Naive B cell (primary cell): ENCODE results near the gene LIN37. TPM values are rescaled to one million over a fixed set of nuclear protein-coding genes. Genes with fewer than 3 reads are reported as not detected.
A peak's percentile ranks its signal among the peaks of the same experiment; 100 is the strongest.
"Not testable (repeated sequence)": the region's sequence is repeated elsewhere in the genome, so short reads cannot be mapped to it uniquely, and the experiment has no call there.

Experiments used
- ATAC-seq, 2 donors: fragments of 150-1000 bp; cut with Tn5 transposase; 2 replicates each; pipeline ENCODE4 v1.10.0; 2021; ENCODE audit warnings: low read depth in 2 of 2, mild to moderate bottlenecking in 2 of 2, moderate library complexity in 2 of 2
- DNase-seq: peaks from one replicate; pipeline ENCODE4 v3.0.0; 2022
- H3K27ac Mint-ChIP-seq, 6 donors: one replicate each; pipeline ENCODE4 v1.8.0; 2020 to 2022; ENCODE audit warnings: mild to moderate bottlenecking in 6 of 6, mixed read lengths in 6 of 6, moderate library complexity in 5 of 6, inconsistent platforms in 2 of 6
- H3K27me3 Mint-ChIP-seq, 3 donors: one replicate each; pipeline ENCODE4 v1.8.0; 2021 to 2022; ENCODE audit warnings: mixed read lengths in 3 of 3, mild to moderate bottlenecking in 1 of 3
- H3K36me3 Mint-ChIP-seq, 2 donors: one replicate each; pipeline ENCODE4 v1.8.0; 2020 to 2022; ENCODE audit warnings: mixed read lengths in 2 of 2, inconsistent platforms in 1 of 2, mild to moderate bottlenecking in 1 of 2
- H3K4me1 Mint-ChIP-seq, 3 donors: one replicate each; pipeline ENCODE4 v1.8.0; 2020 to 2022; ENCODE audit warnings: mixed read lengths in 3 of 3, inconsistent platforms in 1 of 3, mild to moderate bottlenecking in 1 of 3, moderate library complexity in 1 of 3
- H3K4me3 Mint-ChIP-seq, 8 donors: one replicate each; pipeline ENCODE4 v1.8.0; 2020 to 2022; ENCODE audit warnings: mild to moderate bottlenecking in 8 of 8, mixed read lengths in 8 of 8, moderate library complexity in 8 of 8, inconsistent platforms in 2 of 8
- H3K9me3 Mint-ChIP-seq, 7 donors: one replicate each; pipeline ENCODE4 v1.8.0; 2020 to 2022; ENCODE audit warnings: mixed read lengths in 7 of 7, mild to moderate bottlenecking in 5 of 7, inconsistent platforms in 2 of 7, moderate library complexity in 1 of 7
- polyA plus RNA-seq, 6 donors: library from polyadenylated mRNA; unstranded; fragments of 300-500 nt; fragmentation: Illumina TruSeq; gene quantifications; one replicate each; pipeline ENCODE4 v1.2.3, GENCODE V29; 2021; ENCODE audit warnings: low read depth in 6 of 6

The LIN37 gene
- polyA plus RNA-seq, 6 donors from 2014 or later: 8.1 to 17.9 (median 11.1) TPM

DNA sequence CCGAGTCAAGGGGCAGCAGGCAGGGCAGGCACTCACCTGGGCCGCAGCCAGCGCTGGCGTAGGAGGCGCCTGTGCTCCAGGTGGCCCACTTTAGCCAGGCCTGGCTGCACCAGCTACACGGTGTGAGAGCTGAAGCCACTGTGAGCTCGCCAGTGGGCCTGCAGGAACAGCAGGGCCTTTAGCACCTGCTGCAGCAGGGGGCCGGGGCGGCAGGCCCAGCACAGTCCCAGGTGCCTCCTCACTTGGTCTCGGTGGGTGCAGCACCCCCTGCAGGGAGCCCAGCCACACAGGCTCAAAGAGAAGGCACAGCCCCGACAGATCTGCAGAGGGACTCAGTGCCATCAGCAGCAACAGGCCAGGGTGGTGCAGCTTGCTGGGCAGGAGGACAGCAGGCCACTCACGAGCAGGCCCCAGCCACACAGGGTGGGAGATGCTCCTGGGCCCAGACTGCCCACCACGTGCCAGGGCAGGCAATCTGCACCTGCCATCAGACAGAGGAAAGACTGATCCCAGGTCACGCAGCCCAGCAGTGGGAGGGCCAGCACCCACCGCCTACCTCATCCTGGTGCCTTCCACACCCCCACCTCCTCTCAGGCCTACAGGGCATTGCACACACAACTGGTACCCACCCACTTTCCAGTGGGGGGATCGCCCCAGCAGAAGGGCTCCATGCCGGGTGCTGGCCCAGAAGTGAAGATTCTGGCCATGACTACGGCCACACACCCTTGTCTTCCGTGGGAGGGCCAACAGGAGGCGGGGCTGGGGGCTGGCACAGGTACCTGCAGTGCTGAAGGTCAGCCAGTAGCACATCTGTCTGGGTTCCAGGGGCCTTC, 42.8 kb downstream of the LIN37 start:
- H3K27ac Mint-ChIP-seq: no peak overlapping the region
- DNase-seq: no peak

DNA sequence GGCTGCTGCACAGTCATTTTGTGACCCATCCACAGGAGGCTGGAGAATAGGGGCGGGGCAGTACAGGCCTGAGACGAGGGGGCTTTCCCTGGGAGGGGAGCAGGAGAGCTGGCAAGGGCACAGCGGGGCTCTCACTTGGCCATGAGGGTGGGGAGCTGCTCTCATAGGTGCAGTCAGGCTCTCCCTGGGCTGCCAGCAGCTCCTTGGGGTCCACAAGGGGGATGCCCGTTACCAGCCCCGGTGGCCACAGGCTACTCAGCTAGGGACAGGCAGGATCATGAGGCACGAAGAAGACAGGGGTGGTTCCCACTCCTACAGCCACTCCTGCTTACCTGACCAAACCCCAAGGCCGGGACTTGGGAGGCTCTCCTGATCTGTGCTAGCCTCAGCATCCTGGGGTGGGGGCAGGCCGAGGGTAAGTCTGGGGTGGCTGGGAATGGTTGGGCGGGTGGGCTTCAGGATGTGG, 43.5 kb downstream of the LIN37 start:
- peaks cover 2 to 3% (median 2%) of the 10 kb centered on the region in 3 donors for H3K4me1 Mint-ChIP-seq
- no peak overlapping the region for H3K27ac Mint-ChIP-seq
- no peak for ATAC-seq
- no peak for DNase-seq
- H3K9me3 Mint-ChIP-seq: no peaks in the 10 kb centered on the region
- no peak overlapping the region for H3K4me3 Mint-ChIP-seq
- peaks cover 9 to 23% (median 18%) of the 10 kb centered on the region in 3 donors for H3K27me3 Mint-ChIP-seq
- no peaks in the 10 kb centered on the region for H3K36me3 Mint-ChIP-seq

More for the DNA sequence above, 42.8 kb downstream of the LIN37 start:
- Mint-ChIP-seq H3K4me1 (peaks cover 0 to 2% (median 0%) of the 10 kb centered on the region in 3 donors), H3K4me3 (no peak overlapping the region), H3K36me3 (no peaks in the 10 kb centered on the region), H3K9me3 (no peaks in the 10 kb centered on the region), H3K27me3 (peaks cover 5 to 16% (median 12%) of the 10 kb centered on the region in 3 donors)
- peak in 1 of 2 donors; percentile 33 for ATAC-seq

DNA sequence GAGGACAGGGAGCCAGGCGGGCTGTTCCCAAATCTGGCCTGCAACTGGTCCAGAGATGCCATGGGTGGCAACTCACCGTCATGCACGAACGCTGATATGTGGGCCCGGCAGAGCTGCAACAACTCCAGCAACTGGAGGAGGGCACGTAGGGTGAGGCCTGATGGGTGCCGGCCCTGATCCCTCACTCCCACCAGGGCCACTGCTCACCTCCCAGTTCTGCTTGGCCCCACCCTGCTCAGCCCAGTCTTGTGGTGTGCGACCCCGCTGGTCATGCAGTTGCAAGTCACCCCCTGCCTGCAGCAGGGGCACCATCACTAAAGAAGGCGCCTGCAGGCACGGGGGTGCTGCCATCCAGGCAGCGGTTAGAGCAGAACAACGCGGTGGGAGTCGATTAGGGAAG, 43.9 kb downstream of the LIN37 start:
- no peaks in the 10 kb centered on the region for H3K36me3 Mint-ChIP-seq
- DNase-seq (no peak), ATAC-seq (no peak)
- no peak overlapping the region for H3K4me3 Mint-ChIP-seq
- H3K9me3 Mint-ChIP-seq: no peaks in the 10 kb centered on the region
- no peak overlapping the region for H3K27ac Mint-ChIP-seq
- H3K27me3 Mint-ChIP-seq: peaks cover 14 to 27% (median 23%) of the 10 kb centered on the region in 3 donors
- peaks cover 6 to 7% (median 7%) of the 10 kb centered on the region in 3 donors for H3K4me1 Mint-ChIP-seq

DNA sequence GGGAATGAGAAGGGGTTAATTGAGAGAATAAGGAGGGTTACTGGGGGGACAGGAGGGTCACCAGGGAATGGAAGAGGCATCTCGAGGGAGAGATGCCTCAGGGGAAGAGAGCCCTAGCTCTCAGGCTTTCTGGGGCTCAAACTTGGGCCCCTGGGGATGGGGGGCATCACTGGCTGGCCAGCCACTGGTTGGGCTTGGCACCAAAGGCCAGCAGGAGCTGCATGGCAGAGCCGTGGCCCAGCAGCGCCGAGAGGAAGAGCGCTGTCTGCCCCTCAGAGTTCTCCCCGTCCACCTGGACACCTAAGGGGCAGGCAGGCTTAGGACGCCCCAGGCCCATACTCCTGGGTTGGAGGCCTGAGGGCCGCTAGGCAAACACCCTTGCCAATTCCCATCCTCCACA, 44.5 kb downstream of the LIN37 start:
- no peak for ATAC-seq
- no peaks in the 10 kb centered on the region for H3K36me3 Mint-ChIP-seq
- no peaks in the 10 kb centered on the region for H3K9me3 Mint-ChIP-seq
- H3K27ac Mint-ChIP-seq: no peak overlapping the region
- DNase-seq: no peak
- peaks cover 7 to 10% (median 9%) of the 10 kb centered on the region in 3 donors for H3K4me1 Mint-ChIP-seq
- peaks cover 18 to 33% (median 25%) of the 10 kb centered on the region in 3 donors for H3K27me3 Mint-ChIP-seq
- no peak overlapping the region for H3K4me3 Mint-ChIP-seq

DNA sequence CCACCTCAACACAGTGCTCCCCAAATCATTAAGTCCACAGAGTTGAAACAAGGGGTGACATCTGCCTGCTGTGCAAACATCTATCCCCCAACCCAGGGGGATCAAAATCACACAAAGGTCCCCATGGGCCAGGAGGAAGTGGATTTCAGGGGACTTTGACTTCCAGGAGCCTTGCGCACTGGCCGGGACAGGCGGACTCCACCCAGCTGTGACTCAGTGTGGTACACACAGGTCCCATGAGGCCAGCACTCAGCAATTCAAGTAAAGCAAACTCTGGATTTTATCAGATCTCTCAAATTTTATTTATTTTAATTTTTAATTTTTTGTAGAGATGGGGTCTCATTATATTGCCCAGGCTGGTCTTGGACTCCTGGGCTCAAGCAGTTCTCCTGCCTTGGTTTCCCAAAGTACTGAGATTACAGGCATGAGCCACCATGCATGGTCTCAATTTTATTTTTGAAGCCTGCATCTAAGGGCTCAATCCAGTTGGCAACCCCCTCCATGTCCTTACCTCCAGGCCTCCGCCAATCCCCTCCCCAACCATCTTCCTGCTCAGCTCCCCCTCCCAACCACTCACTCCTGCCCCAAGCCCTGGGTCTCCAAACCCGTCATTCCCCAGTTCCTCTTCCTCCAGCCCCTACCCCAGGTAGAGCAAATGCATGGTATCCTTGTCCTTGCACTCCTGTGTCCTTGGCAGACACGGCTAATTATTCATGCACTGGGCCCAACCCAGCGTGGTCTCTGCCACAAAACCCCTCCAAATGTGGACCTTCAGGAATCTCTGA, 45.2 kb downstream of the LIN37 start:
- H3K36me3 Mint-ChIP-seq: no peaks in the 10 kb centered on the region

DNA sequence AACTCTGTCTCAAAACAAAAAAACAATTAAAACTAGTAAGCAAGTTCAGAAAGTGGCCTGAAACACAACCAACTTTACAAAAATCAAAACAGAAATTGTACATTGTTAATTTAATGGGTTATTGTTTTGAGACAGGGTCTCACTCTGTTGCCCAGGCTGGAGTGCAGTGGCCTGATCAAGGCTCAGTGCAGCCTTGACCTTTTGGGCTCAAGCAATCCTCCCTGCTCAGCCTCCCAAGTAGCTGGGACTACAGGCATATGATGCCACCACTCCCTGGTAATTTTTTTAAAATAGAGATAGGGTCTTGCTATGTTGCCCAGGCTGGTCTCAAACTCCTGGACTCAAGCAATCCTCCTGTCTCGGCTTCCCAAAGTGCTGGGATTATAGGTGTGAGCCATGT, 47.2 kb downstream of the LIN37 start:
- peaks cover 22 to 52% (median 32%) of the 10 kb centered on the region in 3 donors for H3K27me3 Mint-ChIP-seq
- not testable (repeated sequence) for DNase-seq, H3K9me3 Mint-ChIP-seq, H3K36me3 Mint-ChIP-seq, H3K27ac Mint-ChIP-seq, H3K4me1 Mint-ChIP-seq, H3K4me3 Mint-ChIP-seq, ATAC-seq

More for the DNA sequence above, 45.2 kb downstream of the LIN37 start:
- ATAC-seq (no peak), DNase-seq (no peak)
- no peak overlapping the region for H3K27ac Mint-ChIP-seq
- peaks cover 7 to 10% (median 9%) of the 10 kb centered on the region in 3 donors for H3K4me1 Mint-ChIP-seq
- peaks cover 22 to 38% (median 25%) of the 10 kb centered on the region in 3 donors for H3K27me3 Mint-ChIP-seq
- H3K9me3 Mint-ChIP-seq: no peaks in the 10 kb centered on the region
- H3K4me3 Mint-ChIP-seq: no peak overlapping the region

DNA sequence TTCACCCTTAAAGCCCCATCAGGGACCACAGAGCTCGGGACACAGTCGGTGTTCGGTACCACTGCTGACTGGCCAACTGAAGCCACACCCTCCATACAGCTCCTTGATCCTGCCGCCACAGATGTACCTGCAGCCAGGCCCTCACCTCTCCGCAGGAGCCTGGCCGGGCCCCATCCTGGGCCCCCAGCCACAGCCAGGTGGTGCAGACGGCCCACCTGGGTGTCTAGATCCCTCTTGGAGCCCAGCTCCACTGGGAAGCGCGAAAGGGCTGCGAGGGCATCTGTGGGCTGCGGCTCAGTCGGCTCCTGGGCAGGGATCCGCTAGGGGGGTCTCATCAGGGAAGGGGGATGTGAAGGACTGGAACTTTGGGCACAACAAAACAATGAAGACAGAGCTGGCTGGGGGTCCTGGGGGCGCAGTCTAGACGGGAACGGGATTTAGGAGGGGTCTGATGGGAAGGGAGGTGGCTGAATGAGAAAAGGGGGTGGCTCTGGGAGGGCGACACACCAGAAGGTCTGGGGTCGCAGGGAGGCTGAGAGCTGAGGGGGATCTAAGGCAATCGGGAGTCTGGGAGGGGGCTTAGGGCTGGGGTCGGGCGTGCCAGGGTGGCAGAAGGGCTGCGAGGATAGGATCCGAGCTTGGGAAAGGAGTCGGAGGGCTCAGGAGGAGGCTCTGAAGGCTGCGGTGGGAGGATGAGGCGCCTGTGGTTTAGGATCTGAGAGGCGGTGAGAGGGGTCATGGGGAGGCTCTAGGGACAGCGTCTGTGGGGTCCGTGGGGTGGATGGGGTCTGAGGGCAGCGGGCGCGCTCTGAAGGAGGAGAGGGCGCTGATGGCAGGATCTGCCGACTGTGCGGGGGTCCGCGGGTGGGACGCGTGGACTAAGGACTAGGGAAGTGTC, 48.5 kb downstream of the LIN37 start:
- Mint-ChIP-seq H3K36me3 (no peaks in the 10 kb centered on the region), H3K4me1 (peaks cover 7 to 10% (median 9%) of the 10 kb centered on the region in 3 donors), H3K9me3 (peaks cover 0 to 4% (median 0%) of the 10 kb centered on the region in 7 donors), H3K27me3 (peaks cover 22 to 52% (median 32%) of the 10 kb centered on the region in 3 donors), H3K4me3 (peak overlapping the region in 2 of 8 donors; percentile 20 to 25), H3K27ac (peak overlapping the region in 3 of 6 donors; percentile 56 to 87 (median 78))
- DNase-seq (no peak), ATAC-seq (no peak)

DNA sequence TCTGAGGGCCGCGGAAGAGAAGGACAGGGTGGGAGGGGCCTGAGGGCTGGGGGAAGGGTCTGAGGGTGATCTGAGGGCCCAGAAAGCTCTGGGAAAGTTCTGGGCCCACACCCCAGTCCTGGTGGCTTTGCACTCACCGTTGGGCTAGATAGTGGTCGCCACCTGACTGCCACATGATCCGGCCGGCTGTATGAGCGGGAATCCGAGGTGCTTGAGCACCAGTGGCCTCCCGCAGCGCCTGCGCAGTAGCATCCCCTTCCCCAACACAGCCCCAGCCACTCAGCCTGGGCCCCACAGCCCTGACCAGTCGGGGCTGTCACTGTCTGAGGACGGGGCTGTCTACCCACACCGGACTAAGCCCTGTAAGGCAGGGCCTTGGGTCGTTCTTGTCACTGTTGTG, 49.3 kb downstream of the LIN37 start:
- Mint-ChIP-seq H3K27me3 (peaks cover 22 to 49% (median 32%) of the 10 kb centered on the region in 3 donors), H3K4me1 (peaks cover 7 to 10% (median 9%) of the 10 kb centered on the region in 3 donors), H3K9me3 (peaks cover 0 to 4% (median 0%) of the 10 kb centered on the region in 7 donors), H3K36me3 (no peaks in the 10 kb centered on the region), H3K27ac (no peak overlapping the region), H3K4me3 (peak overlapping the region in 1 of 8 donors; percentile 65)
- DNase-seq: no peak
- ATAC-seq: no peak

DNA sequence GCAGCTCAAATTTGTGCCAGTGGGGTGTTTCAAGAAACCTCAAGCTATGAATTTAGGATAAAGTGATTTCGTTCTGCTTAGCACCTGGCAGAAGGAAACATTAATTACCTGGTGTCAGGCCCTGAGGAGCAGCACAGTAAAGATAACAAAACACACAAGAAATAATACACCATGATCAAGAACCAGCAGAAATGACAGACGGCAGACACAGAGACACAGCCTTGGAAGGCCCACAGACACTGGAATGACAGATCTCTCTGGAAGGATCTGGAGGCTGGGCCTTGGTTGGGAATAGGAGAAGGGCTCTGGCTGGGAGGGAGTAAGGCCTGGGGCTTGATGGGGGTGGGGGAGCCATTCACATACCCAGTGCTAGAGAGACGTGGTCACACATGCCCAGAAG, 53.5 kb downstream of the LIN37 start:
- Mint-ChIP-seq H3K36me3 (no peaks in the 10 kb centered on the region), H3K4me1 (peaks cover 16 to 25% (median 18%) of the 10 kb centered on the region in 3 donors), H3K9me3 (peaks cover 0 to 5% (median 0%) of the 10 kb centered on the region in 7 donors), H3K27ac (peak overlapping the region in 1 of 6 donors; percentile 34), H3K4me3 (no peak overlapping the region), H3K27me3 (peaks cover 12 to 34% (median 14%) of the 10 kb centered on the region in 3 donors)
- DNase-seq: no peak
- ATAC-seq: no peak

Other genes with a start within 250 kb of the LIN37 start
- 1 to 10 TPM in 2 of 6 donors, not detected in 4; 2.6 to 3.1 TPM for gene DMKN, start 234.9 kb upstream of the LIN37 start, polyA plus RNA-seq
- not detected for gene SBSN, start 220.3 kb upstream of the LIN37 start, polyA plus RNA-seq
- gene GAPDHS, start 215.1 kb upstream of the LIN37 start, polyA plus RNA-seq: not detected
- gene TMEM147, start 202.9 kb upstream of the LIN37 start, polyA plus RNA-seq: 100 to 1,000 TPM; 153 to 293 (median 162) TPM
- not detected for gene ATP4A, start 184.9 kb upstream of the LIN37 start, polyA plus RNA-seq
- not detected for gene PMIS2, start 162.4 kb upstream of the LIN37 start, polyA plus RNA-seq
- 1 to 10 TPM; 6.7 to 9.8 (median 8.6) TPM for gene HAUS5, start 135.8 kb upstream of the LIN37 start, polyA plus RNA-seq
- gene RBM42, start 119.5 kb upstream of the LIN37 start, polyA plus RNA-seq: 10 to 100 TPM; 30.6 to 71.1 (median 50.9) TPM
- under 1 TPM in 1 of 6 donors, not detected in 5; 0.61 TPM for gene ETV2, start 106.8 kb upstream of the LIN37 start, polyA plus RNA-seq
- 100 to 1,000 TPM; 623 to 732 (median 678) TPM for gene COX6B1, start 100.3 kb upstream of the LIN37 start, polyA plus RNA-seq
- not detected for gene UPK1A, start 82.1 kb upstream of the LIN37 start, polyA plus RNA-seq
- gene ZBTB32, start 44.0 kb upstream of the LIN37 start, polyA plus RNA-seq: 1 to 10 TPM in 1 of 6 donors, under 1 TPM in 4, not detected in 1; 0.21 to 1.3 (median 0.70) TPM
- gene KMT2B, start 30.6 kb upstream of the LIN37 start, polyA plus RNA-seq: 1 to 10 TPM in 2 of 6 donors, under 1 TPM in 4; 0.35 to 2.2 (median 0.76) TPM
- 100 to 1,000 TPM; 114 to 195 (median 134) TPM for gene IGFLR1, start 6.1 kb upstream of the LIN37 start, polyA plus RNA-seq
- gene U2AF1L4, start 3.2 kb upstream of the LIN37 start, polyA plus RNA-seq: 10 to 100 TPM; 26.1 to 41.0 (median 32.5) TPM
- gene PSENEN, start 2.9 kb upstream of the LIN37 start, polyA plus RNA-seq: 100 to 1,000 TPM in 2 of 6 donors, 10 to 100 TPM in 4; 82.4 to 105 (median 94.3) TPM
- not detected for gene HSPB6, start 8.5 kb downstream of the LIN37 start, polyA plus RNA-seq
- gene PROSER3, start 9.6 kb downstream of the LIN37 start, polyA plus RNA-seq: 10 to 100 TPM in 1 of 6 donors, 1 to 10 TPM in 4, not detected in 1; 3.2 to 13.9 (median 9.0) TPM
- under 1 TPM in 1 of 6 donors, not detected in 5; 0.58 TPM for gene ARHGAP33, start 27.0 kb downstream of the LIN37 start, polyA plus RNA-seq
- not detected for gene PRODH2, start 64.3 kb downstream of the LIN37 start, polyA plus RNA-seq
- gene NPHS1, start 103.9 kb downstream of the LIN37 start, polyA plus RNA-seq: not detected
- gene KIRREL2, start 108.3 kb downstream of the LIN37 start, polyA plus RNA-seq: not detected
- gene APLP1, start 120.0 kb downstream of the LIN37 start, polyA plus RNA-seq: not detected
- gene NFKBID, start 152.0 kb downstream of the LIN37 start, polyA plus RNA-seq: 10 to 100 TPM; 13.5 to 79.7 (median 55.3) TPM
- gene HCST, start 154.0 kb downstream of the LIN37 start, polyA plus RNA-seq: 10 to 100 TPM; 33.8 to 58.5 (median 47.5) TPM
- 10 to 100 TPM in 2 of 6 donors, 1 to 10 TPM in 4; 3.4 to 28.6 (median 8.3) TPM for gene TYROBP, start 159.7 kb downstream of the LIN37 start, polyA plus RNA-seq
- gene LRFN3, start 187.8 kb downstream of the LIN37 start, polyA plus RNA-seq: under 1 TPM in 3 of 6 donors, not detected in 3; 0.12 to 0.22 (median 0.14) TPM
- gene SDHAF1, start 246.6 kb downstream of the LIN37 start, polyA plus RNA-seq: 10 to 100 TPM; 30.0 to 58.0 (median 48.8) TPM